ENCODE measurements around the gene MAP3K14. TPM values are rescaled to one million over a fixed set of nuclear protein-coding genes. Genes with fewer than 3 reads are reported as not detected.
A peak's percentile ranks its signal among the peaks of the same experiment; 100 is the strongest.

The MAP3K14 gene
- total RNA-seq, 1 donor from 2014 or later, result 64.7 TPM

DNA sequence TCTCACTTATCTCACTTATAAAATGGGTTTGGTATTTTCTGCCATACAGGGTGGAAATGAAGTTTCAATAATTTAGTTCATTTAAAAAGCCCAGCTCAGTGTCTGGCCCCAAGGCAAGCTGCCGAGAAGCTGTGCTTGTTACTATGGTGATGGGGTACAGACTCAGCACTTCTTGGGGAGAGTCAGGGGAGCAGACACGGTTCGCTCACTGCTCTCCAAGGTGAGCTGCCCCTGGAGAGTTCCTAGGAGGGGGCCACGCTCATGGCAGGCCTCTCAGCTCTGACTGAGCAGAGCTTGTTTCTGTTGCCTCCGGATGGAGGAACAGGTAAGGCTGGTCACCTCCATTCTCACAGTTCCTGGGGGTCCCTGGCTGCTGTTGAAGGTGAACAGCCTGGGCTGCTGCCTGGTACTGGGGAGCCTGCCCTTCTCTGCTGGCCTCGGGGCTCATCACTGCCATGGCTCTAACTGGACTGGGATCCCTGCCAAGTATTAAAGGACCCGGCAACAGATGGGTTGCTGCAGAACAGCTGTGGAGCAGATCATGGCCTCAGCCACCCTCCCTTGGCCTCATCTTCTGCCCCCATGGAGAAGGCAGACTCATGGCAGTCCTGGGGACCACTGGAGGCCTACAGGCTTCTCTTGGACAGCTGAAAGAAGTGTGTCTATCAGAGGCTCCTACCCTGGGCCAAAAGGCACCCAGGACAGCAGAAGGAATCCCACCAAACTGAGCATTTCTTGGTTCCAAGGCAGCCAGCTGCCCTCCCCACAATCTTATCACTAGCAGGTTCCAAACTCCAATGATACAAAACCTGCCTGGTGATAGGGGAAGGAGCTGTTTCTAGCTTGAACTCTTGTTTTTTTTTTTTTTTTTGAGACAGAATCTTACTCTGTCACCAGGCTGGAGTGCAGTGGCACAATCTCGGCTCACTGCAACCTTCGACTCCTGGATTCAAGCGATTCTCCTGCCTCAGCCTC lies 29.0 kb downstream of the MAP3K14 start:
- Mint-ChIP-seq H3K4me1 (ENCODE audit: low read depth) (peaks cover 30% of the 10 kb centered on the region), H3K4me3 (no peak overlapping the region), H3K9me3 (no peaks in the 10 kb centered on the region), H3K27ac (no peak overlapping the region), H3K27me3 (ENCODE audit: insufficient read depth) (no peaks in the 10 kb centered on the region), H3K36me3 (ENCODE audit: low read depth) (peaks cover 46% of the 10 kb centered on the region)
- no peak for DNase-seq (ENCODE audit: low spot score)
- intact Hi-C loops (cut with micrococcal nuclease), result no loop called here

DNA sequence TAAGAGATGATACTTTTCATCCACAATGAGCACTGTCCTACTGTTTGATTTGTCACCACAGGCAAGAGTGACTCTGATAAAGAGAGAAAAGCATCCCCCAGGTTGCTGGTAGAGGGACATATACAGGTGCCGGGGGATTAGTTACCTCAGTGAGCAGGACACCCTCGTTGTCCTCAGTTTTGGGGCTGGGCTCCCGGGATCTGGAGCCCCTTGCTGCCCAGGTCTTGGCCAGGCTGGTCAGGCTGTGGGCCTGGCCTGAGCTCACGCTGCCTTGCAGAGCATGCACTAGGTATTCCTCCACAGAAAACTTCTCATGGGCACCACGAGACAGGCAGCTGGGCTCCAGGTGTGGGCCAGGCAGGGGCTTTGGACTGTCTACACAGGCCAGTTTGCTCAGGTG lies 30.5 kb downstream of the MAP3K14 start:
- no peak for DNase-seq (ENCODE audit: low spot score)
- H3K27me3 Mint-ChIP-seq (ENCODE audit: insufficient read depth), result no peaks in the 10 kb centered on the region
- intact Hi-C loops (cut with micrococcal nuclease), result no loop called here
- H3K4me1 Mint-ChIP-seq (ENCODE audit: low read depth), result peaks cover 17% of the 10 kb centered on the region
- H3K36me3 Mint-ChIP-seq (ENCODE audit: low read depth), result peaks cover 47% of the 10 kb centered on the region
- no peaks in the 10 kb centered on the region for H3K9me3 Mint-ChIP-seq
- no peak overlapping the region for H3K4me3 Mint-ChIP-seq
- H3K27ac Mint-ChIP-seq, result no peak overlapping the region

DNA sequence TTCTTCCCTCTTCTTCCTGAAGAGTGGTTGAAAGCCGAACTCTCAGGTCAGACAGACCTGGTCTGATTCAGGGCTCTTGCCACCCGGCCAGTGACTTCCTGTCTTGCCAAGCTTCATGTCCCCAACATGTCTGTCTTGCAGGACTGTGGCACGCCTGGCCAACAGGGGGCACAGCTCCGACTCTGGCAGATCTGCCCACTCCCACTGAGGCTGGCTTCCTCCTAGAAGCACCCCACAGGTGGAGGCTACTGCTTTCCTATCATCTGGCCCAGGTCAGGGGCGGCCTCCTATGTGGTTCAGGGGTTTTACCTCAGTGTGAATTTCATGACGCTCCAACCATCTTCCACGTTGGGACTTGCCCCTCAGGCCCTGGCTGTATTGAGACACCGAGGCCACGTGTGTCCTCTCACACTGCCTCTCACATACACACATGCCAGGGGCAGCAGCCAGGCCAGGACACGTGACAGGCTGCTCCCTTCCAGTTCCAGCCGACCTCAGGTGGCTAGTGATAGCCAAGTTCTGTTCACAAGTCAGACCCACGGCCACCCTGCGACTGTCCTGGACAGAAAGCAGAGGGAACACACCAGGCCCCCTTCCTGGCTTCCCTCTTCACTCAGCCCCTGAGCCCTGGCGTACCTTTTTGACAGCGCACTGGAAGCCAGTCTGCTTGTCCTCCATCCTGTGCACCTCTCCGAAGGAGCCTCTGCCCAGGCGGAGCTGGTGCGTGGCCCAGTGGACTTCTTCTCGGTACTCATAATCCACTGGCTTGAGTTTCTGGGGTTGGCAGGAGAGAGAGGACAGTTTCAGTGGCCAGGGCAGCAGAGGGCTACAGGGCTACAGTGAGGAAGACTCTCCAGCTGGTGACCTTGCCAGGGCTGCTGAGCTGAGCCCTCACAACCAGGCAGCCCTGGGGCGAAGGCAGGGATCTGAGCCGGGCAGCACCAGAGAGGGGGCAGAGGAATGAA lies 32.4 kb downstream of the MAP3K14 start:
- no peak for DNase-seq (ENCODE audit: low spot score)
- intact Hi-C loops (cut with micrococcal nuclease), result no loop called here
- peak overlapping the region; percentile 55 for H3K27ac Mint-ChIP-seq
- no peak overlapping the region for H3K4me3 Mint-ChIP-seq
- no peaks in the 10 kb centered on the region for H3K27me3 Mint-ChIP-seq (ENCODE audit: insufficient read depth)
- H3K4me1 Mint-ChIP-seq (ENCODE audit: low read depth), result peaks cover 7% of the 10 kb centered on the region
- no peaks in the 10 kb centered on the region for H3K9me3 Mint-ChIP-seq
- H3K36me3 Mint-ChIP-seq (ENCODE audit: low read depth), result peaks cover 44% of the 10 kb centered on the region

DNA sequence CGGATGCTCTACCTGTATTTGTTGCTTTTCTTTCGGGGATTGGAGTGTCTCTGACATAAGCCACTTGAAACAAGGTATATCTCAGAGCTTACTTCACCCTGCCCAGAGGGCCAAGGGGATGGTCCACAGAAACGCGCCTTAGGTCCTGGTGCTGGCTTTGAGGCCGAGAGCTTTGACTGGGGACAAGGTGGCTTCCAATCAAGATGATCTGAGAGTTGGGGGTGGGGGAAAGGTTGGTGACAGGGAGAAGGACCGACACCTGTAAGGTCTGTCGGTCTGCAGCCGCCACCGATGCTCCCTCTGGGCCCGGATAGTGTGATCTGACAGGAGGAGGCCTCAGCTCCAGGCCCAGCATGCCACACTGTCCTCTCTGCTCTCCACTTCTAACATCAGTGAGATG lies 33.1 kb downstream of the MAP3K14 start:
- peaks cover 46% of the 10 kb centered on the region for H3K36me3 Mint-ChIP-seq (ENCODE audit: low read depth)
- no peak overlapping the region for H3K4me3 Mint-ChIP-seq
- H3K27ac Mint-ChIP-seq, result peak overlapping the region; percentile 55
- H3K27me3 Mint-ChIP-seq (ENCODE audit: insufficient read depth), result no peaks in the 10 kb centered on the region
- H3K9me3 Mint-ChIP-seq, result no peaks in the 10 kb centered on the region
- intact Hi-C loops (cut with micrococcal nuclease), result no loop called here
- DNase-seq (ENCODE audit: low spot score), result no peak
- H3K4me1 Mint-ChIP-seq (ENCODE audit: low read depth), result peaks cover 7% of the 10 kb centered on the region

DNA sequence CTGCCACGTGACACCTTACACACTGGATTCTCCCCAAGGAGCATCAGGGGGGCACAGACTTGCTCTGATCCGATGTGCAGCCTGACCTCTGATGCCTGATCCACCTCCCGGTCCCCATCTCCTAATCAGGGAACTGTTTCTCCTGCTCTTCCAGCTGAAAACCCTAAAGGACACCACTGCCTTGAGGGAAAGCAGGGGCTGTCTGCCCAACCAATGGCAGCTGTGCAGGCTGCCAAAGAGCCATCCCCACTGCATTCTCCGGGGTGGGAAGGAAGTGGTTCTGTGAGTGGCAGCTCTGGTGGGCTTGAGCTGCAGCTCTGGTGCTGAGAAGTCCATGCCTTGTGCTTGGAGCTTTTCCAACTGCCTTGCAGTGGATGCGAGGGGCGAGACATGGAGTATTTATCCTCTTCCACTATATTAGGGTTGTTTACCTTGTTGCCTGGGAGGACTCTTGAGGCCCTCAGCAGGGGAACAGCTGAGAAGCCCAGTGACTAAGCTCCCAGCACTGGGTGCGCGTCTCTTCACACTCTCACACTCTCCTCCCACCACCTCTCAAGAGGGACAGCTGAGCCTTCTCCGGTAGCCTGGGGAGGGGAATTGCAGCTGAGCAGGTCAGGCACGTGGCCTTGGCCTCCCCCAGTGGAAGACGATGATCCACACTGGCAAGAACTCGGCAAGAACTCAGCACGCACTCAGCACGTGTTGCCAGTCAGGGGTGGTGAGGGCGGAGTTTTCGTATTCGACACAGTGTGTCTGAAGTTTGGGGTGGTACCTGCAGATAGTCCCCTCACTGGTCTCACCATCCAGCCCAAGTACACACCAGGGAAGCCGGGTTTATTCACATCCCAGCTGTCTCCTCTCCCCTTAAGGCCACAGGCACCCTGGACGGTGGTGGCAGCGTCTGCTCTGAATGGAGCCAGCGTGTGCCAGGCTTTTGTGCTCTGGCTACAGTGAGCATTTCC lies 33.9 kb downstream of the MAP3K14 start:
- peaks cover 9% of the 10 kb centered on the region for H3K4me1 Mint-ChIP-seq (ENCODE audit: low read depth)
- no peaks in the 10 kb centered on the region for H3K27me3 Mint-ChIP-seq (ENCODE audit: insufficient read depth)
- peaks cover 45% of the 10 kb centered on the region for H3K36me3 Mint-ChIP-seq (ENCODE audit: low read depth)

DNA sequence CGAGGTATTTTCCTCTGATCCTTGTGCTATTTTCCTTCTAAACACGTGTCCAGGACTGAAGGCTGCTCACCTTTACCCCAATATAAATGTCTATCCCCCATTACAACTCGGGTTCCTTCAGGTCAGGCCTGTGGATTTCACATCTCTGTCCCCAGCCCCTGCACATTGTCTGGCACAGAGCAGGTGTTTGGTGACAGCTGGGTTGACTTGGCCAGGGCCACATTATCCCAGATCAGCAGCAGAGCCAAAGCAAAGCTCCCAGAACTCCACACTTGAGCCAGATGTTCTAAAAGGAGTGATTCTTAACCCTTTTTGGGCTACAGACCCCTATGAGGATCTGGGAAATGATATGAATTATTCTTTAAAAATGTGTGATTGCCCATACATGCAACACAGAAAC lies 36.9 kb downstream of the MAP3K14 start:
- DNase-seq (ENCODE audit: low spot score), result no peak
- Mint-ChIP-seq H3K9me3 (no peaks in the 10 kb centered on the region), H3K4me1 (ENCODE audit: low read depth) (peaks cover 19% of the 10 kb centered on the region), H3K36me3 (ENCODE audit: low read depth) (peaks cover 34% of the 10 kb centered on the region), H3K4me3 (no peak overlapping the region), H3K27me3 (ENCODE audit: insufficient read depth) (no peaks in the 10 kb centered on the region), H3K27ac (no peak overlapping the region)
- intact Hi-C loops (cut with micrococcal nuclease), result no loop called here

More for the DNA sequence above, 33.9 kb downstream of the MAP3K14 start:
- H3K4me3 Mint-ChIP-seq, result no peak overlapping the region
- intact Hi-C loops (cut with micrococcal nuclease), result no loop called here
- H3K27ac Mint-ChIP-seq, result no peak overlapping the region
- DNase-seq (ENCODE audit: low spot score), result no peak
- H3K9me3 Mint-ChIP-seq, result no peaks in the 10 kb centered on the region

DNA sequence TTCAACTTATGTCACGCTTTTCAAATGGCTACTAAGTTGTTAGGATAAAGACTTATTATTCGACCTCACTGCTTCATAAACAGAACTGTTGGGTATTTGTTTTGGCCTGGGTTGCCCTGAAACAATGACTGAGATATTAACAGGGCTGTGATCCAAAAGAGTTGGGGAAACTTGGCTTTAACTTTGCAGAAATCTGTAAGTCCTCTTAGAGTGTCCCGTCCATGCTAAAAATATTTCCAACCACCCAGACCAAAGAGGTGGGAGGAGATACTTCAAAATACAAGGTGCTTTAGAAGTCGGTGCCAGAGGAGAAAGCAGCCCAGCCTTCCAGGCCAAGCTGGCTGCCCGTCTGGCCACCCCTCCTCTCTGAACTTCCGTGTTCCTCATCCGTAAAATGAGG lies 38.8 kb downstream of the MAP3K14 start:
- no peaks in the 10 kb centered on the region for H3K9me3 Mint-ChIP-seq
- no peaks in the 10 kb centered on the region for H3K27me3 Mint-ChIP-seq (ENCODE audit: insufficient read depth)
- DNase-seq (ENCODE audit: low spot score), result no peak
- H3K27ac Mint-ChIP-seq, result no peak overlapping the region
- peaks cover 30% of the 10 kb centered on the region for H3K36me3 Mint-ChIP-seq (ENCODE audit: low read depth)
- intact Hi-C loops (cut with micrococcal nuclease), result loop anchor here (1.0 to 2.0 kb wide), 3 partner anchors 29 to 107 kb away; partner anchors contain the start of gene MAP3K14
- no peak overlapping the region for H3K4me3 Mint-ChIP-seq
- H3K4me1 Mint-ChIP-seq (ENCODE audit: low read depth), result peaks cover 12% of the 10 kb centered on the region

DNA sequence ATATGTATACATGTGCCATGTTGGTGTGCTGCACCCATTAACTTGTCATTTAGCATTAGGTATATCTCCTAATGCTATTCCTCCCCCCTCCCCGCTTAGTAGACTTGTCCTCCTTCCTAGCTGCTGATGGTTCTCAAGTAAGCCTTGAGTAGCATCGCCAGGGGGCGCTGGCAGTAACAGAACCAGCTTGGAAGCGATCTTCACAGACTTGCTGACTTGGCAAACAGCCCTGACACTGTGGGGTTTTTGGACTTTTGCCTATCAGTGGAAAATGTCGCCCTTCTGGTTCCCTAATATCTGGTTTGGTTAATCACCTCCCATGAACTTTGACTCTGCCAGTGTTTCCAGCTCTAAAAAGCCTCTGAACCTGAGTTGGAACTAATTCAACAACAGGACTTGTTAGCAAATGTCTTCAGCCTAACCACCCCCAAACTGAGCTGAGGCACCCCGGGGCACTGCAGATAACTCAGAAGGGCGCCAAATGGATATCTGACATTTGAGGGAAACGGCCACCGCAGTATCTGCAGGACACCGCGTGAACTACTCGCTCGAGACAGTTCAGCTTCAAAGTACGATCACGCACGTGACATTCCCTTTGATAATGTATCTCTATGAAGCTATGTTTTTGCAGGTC lies 39.5 kb downstream of the MAP3K14 start:
- Mint-ChIP-seq H3K36me3 (ENCODE audit: low read depth) (peaks cover 28% of the 10 kb centered on the region), H3K27ac (peak overlapping the region; percentile 20), H3K27me3 (ENCODE audit: insufficient read depth) (no peaks in the 10 kb centered on the region), H3K4me3 (no peak overlapping the region), H3K4me1 (ENCODE audit: low read depth) (peaks cover 12% of the 10 kb centered on the region), H3K9me3 (no peaks in the 10 kb centered on the region)
- DNase-seq (ENCODE audit: low spot score), result peak; percentile 79
- intact Hi-C loops (cut with micrococcal nuclease), result loop anchor here (1.0 to 2.0 kb wide), 3 partner anchors 29 to 108 kb away; partner anchors contain the start of gene MAP3K14

DNA sequence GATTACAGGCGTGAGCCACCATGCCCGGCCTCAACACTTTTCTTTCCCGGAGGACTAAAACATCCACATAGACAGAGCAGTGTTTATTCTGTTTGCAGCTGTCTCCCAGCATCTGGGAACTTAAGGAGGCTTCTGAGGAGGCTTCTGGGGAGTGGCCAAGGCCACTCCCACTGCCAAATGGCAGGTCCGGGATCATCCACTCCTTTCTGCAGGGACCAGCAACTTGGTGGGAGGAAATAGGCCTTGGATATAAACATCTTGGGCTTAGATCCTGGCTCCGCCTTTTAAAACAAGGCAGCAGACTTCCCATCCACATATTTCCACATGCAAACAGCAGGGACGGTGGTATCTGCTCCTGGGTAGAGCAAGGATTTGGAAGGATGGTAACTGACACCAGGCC lies 40.8 kb downstream of the MAP3K14 start:
- DNase-seq (ENCODE audit: low spot score), result no peak
- H3K4me1 Mint-ChIP-seq (ENCODE audit: low read depth), result peaks cover 12% of the 10 kb centered on the region
- H3K9me3 Mint-ChIP-seq, result no peaks in the 10 kb centered on the region
- peaks cover 31% of the 10 kb centered on the region for H3K36me3 Mint-ChIP-seq (ENCODE audit: low read depth)
- no peak overlapping the region for H3K4me3 Mint-ChIP-seq
- intact Hi-C loops (cut with micrococcal nuclease), result loop anchor here (2.0 kb wide), 1 partner anchor 31 kb away; no protein-coding TSS in a partner anchor
- no peaks in the 10 kb centered on the region for H3K27me3 Mint-ChIP-seq (ENCODE audit: insufficient read depth)
- H3K27ac Mint-ChIP-seq, result no peak overlapping the region

DNA sequence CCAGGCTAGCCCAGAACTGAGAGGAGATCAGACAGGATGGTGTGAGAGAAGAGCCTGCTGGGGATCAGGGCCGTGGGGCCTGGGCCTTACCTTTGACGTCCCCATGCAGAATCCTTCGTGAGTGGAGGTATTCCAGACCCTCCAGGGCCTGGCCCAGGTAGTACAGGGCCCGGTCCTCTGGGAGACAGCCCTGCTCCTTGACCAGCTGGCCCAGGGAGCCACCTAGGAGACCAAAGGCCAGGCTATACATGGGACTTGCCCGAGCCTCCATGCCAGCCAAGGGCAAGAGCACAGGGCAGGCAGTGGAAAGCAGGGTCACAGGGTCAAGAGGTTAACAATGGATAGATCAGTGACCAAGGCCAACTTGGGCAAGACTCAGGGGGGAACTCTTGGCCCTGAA lies 42.8 kb downstream of the MAP3K14 start:
- DNase-seq (ENCODE audit: low spot score), result no peak
- no peaks in the 10 kb centered on the region for H3K9me3 Mint-ChIP-seq
- no peak overlapping the region for H3K27ac Mint-ChIP-seq
- peaks cover 38% of the 10 kb centered on the region for H3K36me3 Mint-ChIP-seq (ENCODE audit: low read depth)
- no peaks in the 10 kb centered on the region for H3K27me3 Mint-ChIP-seq (ENCODE audit: insufficient read depth)
- intact Hi-C loops (cut with micrococcal nuclease), result no loop called here
- peaks cover 31% of the 10 kb centered on the region for H3K4me1 Mint-ChIP-seq (ENCODE audit: low read depth)
- H3K4me3 Mint-ChIP-seq, result no peak overlapping the region

DNA sequence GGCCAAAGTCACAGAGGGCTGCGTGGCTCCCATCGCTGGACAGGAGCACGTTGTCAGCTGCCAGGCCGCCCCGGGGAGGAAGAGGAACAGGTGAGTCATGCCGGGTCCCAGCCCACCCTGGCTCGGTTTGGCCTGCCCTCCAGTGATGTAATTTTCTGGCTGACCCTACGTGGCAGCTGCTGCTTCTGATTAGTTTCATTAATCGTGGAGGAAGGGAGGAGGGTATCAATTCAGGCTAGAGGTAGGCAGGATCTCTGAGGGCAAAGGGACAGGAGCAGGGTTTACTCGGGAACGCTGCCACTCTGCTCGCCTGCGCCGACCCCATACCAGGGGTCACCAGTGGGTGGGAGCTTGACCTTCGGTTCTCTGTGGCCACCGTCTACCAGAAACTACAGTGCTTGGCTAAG lies 43.3 kb downstream of the MAP3K14 start:
- H3K27me3 Mint-ChIP-seq (ENCODE audit: insufficient read depth), result no peaks in the 10 kb centered on the region
- H3K9me3 Mint-ChIP-seq, result no peaks in the 10 kb centered on the region
- H3K27ac Mint-ChIP-seq, result no peak overlapping the region
- intact Hi-C loops (cut with micrococcal nuclease), result no loop called here
- peaks cover 38% of the 10 kb centered on the region for H3K36me3 Mint-ChIP-seq (ENCODE audit: low read depth)
- peaks cover 32% of the 10 kb centered on the region for H3K4me1 Mint-ChIP-seq (ENCODE audit: low read depth)
- no peak for DNase-seq (ENCODE audit: low spot score)
- no peak overlapping the region for H3K4me3 Mint-ChIP-seq

Data from activated T-helper 1 cell treated with anti-CD3 and anti-CD28 coated beads, Interleukin-12 subunit alpha, Interleukin-12 subunit beta, Interleukin-2, Interleukin-4 antibody, amounts not matched to agents 30 ng/mL and 10 ng/mL and 1 ng/mL, durations not matched to agents 14 hours and 24 hours and 36 hours (primary cell).